HEK293 (cell line): ENCODE results near the gene TNFAIP8L3.

Source experiments
- CTCF ChIA-PET: fragments of 350-600 bp; formaldehyde crosslinking; extraction: SDS; loops from one replicate; lab custom pipeline; 2021; ENCODE audit warnings: antibody characterized with exemption; lab: Yijun Ruan, JAX
- POLR2A ChIA-PET: fragments of 300-600 bp; formaldehyde crosslinking; extraction: SDS; loops from one replicate; lab custom pipeline; 2020; ENCODE audit warnings: antibody characterized with exemption, inconsistent platforms; lab: Yijun Ruan, JAX
- H3K27ac ChIP-seq: fragments of 200-500 bp; sonication (Bioruptor generic); 2 replicates; pipeline ENCODE4 v1.5.1; 2014; ENCODE audit warnings: low read depth, low read length, control low read depth, inconsistent platforms; ENCODE audit errors: extremely low read depth
- H3K36me3 ChIP-seq, 2 experiments: fragments of 200-500 bp in 1 of 2; sonication (Bioruptor generic) in 1 of 2; 1 replicate in 1 of 2; 2 replicates in 1 of 2; pipeline ENCODE4 v1.5.1; 2014 to 2017; ENCODE audit warnings: inconsistent platforms in 2 of 2, low read length in 2 of 2; ENCODE audit not compliant: control insufficient read depth in 2 of 2, insufficient read depth in 1 of 2
- H3K4me1 ChIP-seq: fragments of 200-500 bp; sonication (Bioruptor generic); 2 replicates; pipeline ENCODE4 v1.5.1; 2014; ENCODE audit warnings: mild to moderate bottlenecking, low read length, inconsistent platforms; ENCODE audit not compliant: control insufficient read depth, insufficient read depth
- H3K4me3 ChIP-seq: 2 replicates; pipeline ENCODE4 v1.5.1; 2011; ENCODE audit warnings: low read depth, mild to moderate bottlenecking, control low read depth, low read length, moderate library complexity
- H3K9me3 ChIP-seq: fragments of 200-500 bp; sonication (Bioruptor generic); 2 replicates; pipeline ENCODE4 v1.5.1; 2014; ENCODE audit warnings: low read depth, low read length, inconsistent platforms; ENCODE audit not compliant: control insufficient read depth, insufficient read depth
- EGR2 ChIP-seq: fragments of 450-650 bp; formaldehyde crosslinking; IDR thresholded peaks from 2 replicates; pipeline ENCODE4 v1.5.1; 2016; ENCODE audit warnings: low read depth, missing biosample characterization, missing genetic modification characterization
- INSM2 ChIP-seq: fragments of 450-650 bp; formaldehyde crosslinking; IDR thresholded peaks from 2 replicates; pipeline ENCODE4 v1.5.1; 2016; ENCODE audit warnings: missing biosample characterization, missing genetic modification characterization
- KLF8 ChIP-seq: fragments of 450-650 bp; formaldehyde crosslinking; IDR thresholded peaks from 2 replicates; pipeline ENCODE4 v1.5.1; 2016; ENCODE audit warnings: missing biosample characterization, missing genetic modification characterization
- PRDM10 ChIP-seq: fragments of 450-650 bp; formaldehyde crosslinking; IDR thresholded peaks from 2 replicates; pipeline ENCODE4 v1.5.1; 2016; ENCODE audit warnings: missing biosample characterization, missing genetic modification characterization
- REST ChIP-seq: fragments of 450-650 bp; formaldehyde crosslinking; IDR thresholded peaks from 2 replicates; pipeline ENCODE4 v1.5.1; 2016; ENCODE audit warnings: missing biosample characterization, missing genetic modification characterization
- SCRT2 ChIP-seq: fragments of 450-650 bp; formaldehyde crosslinking; IDR thresholded peaks from 2 replicates; pipeline ENCODE4 v1.5.1; 2016; ENCODE audit warnings: missing biosample characterization, missing genetic modification characterization
- ZEB2 ChIP-seq: fragments of 450-650 bp; formaldehyde crosslinking; IDR thresholded peaks from 2 replicates; pipeline ENCODE4 v1.5.1; 2016; ENCODE audit warnings: missing biosample characterization, missing genetic modification characterization
- ZNF146 ChIP-seq: fragments of 450-650 bp; formaldehyde crosslinking; IDR thresholded peaks from 2 replicates; pipeline ENCODE4 v1.5.1; 2016; ENCODE audit warnings: missing biosample characterization, missing genetic modification characterization
- ZNF223 ChIP-seq: fragments of 450-650 bp; formaldehyde crosslinking; IDR thresholded peaks from 2 replicates; pipeline ENCODE4 v1.5.1; 2016; ENCODE audit warnings: missing biosample characterization, missing genetic modification characterization
- ZNF354C ChIP-seq: fragments of 450-650 bp; formaldehyde crosslinking; IDR thresholded peaks from 2 replicates; pipeline ENCODE4 v1.5.1; 2016; ENCODE audit warnings: missing biosample characterization, missing genetic modification characterization, low read depth, borderline replicate concordance
- ZNF501 ChIP-seq: fragments of 450-650 bp; formaldehyde crosslinking; IDR thresholded peaks from 2 replicates; pipeline ENCODE4 v1.5.1; 2016; ENCODE audit warnings: missing biosample characterization, missing genetic modification characterization
- ZNF529 ChIP-seq: fragments of 450-650 bp; formaldehyde crosslinking; IDR thresholded peaks from 2 replicates; pipeline ENCODE4 v1.5.1; 2017; ENCODE audit warnings: missing genetic modification characterization, missing biosample characterization; ENCODE audit not compliant: insufficient replicate concordance
- ZNF544 ChIP-seq: fragments of 450-650 bp; formaldehyde crosslinking; IDR thresholded peaks from 2 replicates; pipeline ENCODE4 v1.5.0; 2017; ENCODE audit warnings: missing biosample characterization, missing genetic modification characterization
- ZNF560 ChIP-seq: fragments of 450-650 bp; formaldehyde crosslinking; IDR thresholded peaks from 2 replicates; pipeline ENCODE4 v1.5.1; 2017; ENCODE audit warnings: missing biosample characterization, missing genetic modification characterization, borderline replicate concordance
- ZNF580 ChIP-seq: fragments of 450-650 bp; formaldehyde crosslinking; IDR thresholded peaks from 2 replicates; pipeline ENCODE4 v1.5.1; 2016; ENCODE audit warnings: missing biosample characterization, missing genetic modification characterization
- ZNF621 ChIP-seq: fragments of 450-650 bp; formaldehyde crosslinking; IDR thresholded peaks from 2 replicates; pipeline ENCODE4 v1.5.1; 2017; ENCODE audit warnings: missing biosample characterization, missing genetic modification characterization
- ZNF629 ChIP-seq: fragments of 450-650 bp; formaldehyde crosslinking; IDR thresholded peaks from 2 replicates; pipeline ENCODE4 v1.5.1; 2017; ENCODE audit warnings: missing biosample characterization, missing genetic modification characterization
- ZNF664 ChIP-seq: fragments of 450-650 bp; formaldehyde crosslinking; IDR thresholded peaks from 2 replicates; pipeline ENCODE4 v1.5.1; 2016; ENCODE audit warnings: missing biosample characterization, missing genetic modification characterization
- ZNF677 ChIP-seq: fragments of 450-650 bp; IDR thresholded peaks from 2 replicates; pipeline ENCODE4 v1.5.0; 2018; ENCODE audit warnings: missing biosample characterization, mild to moderate bottlenecking, missing genetic modification characterization, moderate library complexity
- ZNF768 ChIP-seq: fragments of 450-650 bp; formaldehyde crosslinking; IDR thresholded peaks from 2 replicates; pipeline ENCODE4 v1.5.1; 2018; ENCODE audit warnings: missing biosample characterization, mild to moderate bottlenecking, missing genetic modification characterization
- ZSCAN16 ChIP-seq: fragments of 450-650 bp; formaldehyde crosslinking; IDR thresholded peaks from 2 replicates; pipeline ENCODE4 v1.5.1; 2016; ENCODE audit warnings: missing biosample characterization, missing genetic modification characterization

TNFAIP8L3 gene

GRCh38 chr15:51137024-51137423 is 42.3 kb upstream of the TNFAIP8L3 start:
- H3K9me3 ChIP-seq = no peaks in the 10 kb centered on the region
- POLR2A ChIA-PET = no interaction called here
- no peaks in the 10 kb centered on the region for H3K36me3 ChIP-seq
- no peaks in the 10 kb centered on the region for H3K4me1 ChIP-seq
- no peak overlapping the region for H3K4me3 ChIP-seq
- CTCF ChIA-PET = interaction anchor here (3.0 kb wide), 1 partner anchor 56 kb away, joined by 11 read pairs; no protein-coding TSS in a partner anchor
- TF ChIP-seq ZNF354C (tag by site-specific recombination) (no peak), ZNF621 (tag by site-specific recombination) (no peak), ZEB2 (no peak), INSM2 (tag by site-specific recombination) (no peak), ZNF544 (no peak), ZNF501 (tag by site-specific recombination) (no peak), ZNF223 (no peak), KLF8 (tag by site-specific recombination) (no peak), ZNF629 (no peak), SCRT2 (tag by site-specific recombination) (no peak), ZNF664 (tag by site-specific recombination) (no peak), ZNF529 (no peak), PRDM10 (tag by site-specific recombination) (no peak), REST (tag by site-specific recombination) (no peak), ZNF768 (tag by site-specific recombination) (no peak), ZNF560 (tag by site-specific recombination) (no peak), ZNF146 (tag by site-specific recombination) (no peak), ZNF677 (tag by site-specific recombination) (no peak)
- no peak overlapping the region for H3K27ac ChIP-seq

GRCh38 chr15:51135276-51135675 is 40.6 kb upstream of the TNFAIP8L3 start:
- POLR2A ChIA-PET = interaction anchor here (0.5 kb wide), 1 partner anchor 724 kb away, joined by 3 read pairs; no protein-coding TSS in a partner anchor
- H3K4me1 ChIP-seq = no peaks in the 10 kb centered on the region

More at GRCh38 chr15:51135276-51135675, 40.6 kb upstream of the TNFAIP8L3 start:
- no peaks in the 10 kb centered on the region for H3K36me3 ChIP-seq
- H3K9me3 ChIP-seq = no peaks in the 10 kb centered on the region
- CTCF ChIA-PET = interaction anchor here (0.6 to 3.0 kb wide), 4 partner anchors 14 to 291 kb away, joined by 3 to 11 read pairs (median 4); no protein-coding TSS in a partner anchor
- no peak overlapping the region for H3K27ac ChIP-seq
- TF ChIP-seq ZNF580 (tag by site-specific recombination) = no peak
- TF ChIP-seq ZSCAN16 (tag by site-specific recombination) = no peak
- no peak for TF ChIP-seq EGR2
- H3K4me3 ChIP-seq = no peak overlapping the region
